Activated B cell treated with CpG ODN at 0.5 μM for 24 hours (primary cell): ENCODE measurements around the gene CBFA2T2. TPM values are rescaled to one million over a fixed set of nuclear protein-coding genes. Genes with fewer than 3 reads are reported as not detected.

Experiments
- ATAC-seq: fragments of 200-7000 bp; cut with Tn5 transposase; one replicate; pipeline ENCODE4 v1.10.0; 2021; ENCODE audit warnings: low read depth, mild to moderate bottlenecking, moderate library complexity
- CTCF ChIA-PET: fragments of 350-600 bp; sonication (Branson Sonifier 250); formaldehyde crosslinking; loops from one replicate; lab custom pipeline; 2021; ENCODE audit warnings: antibody characterized with exemption; lab: Charles Lee
- POLR2A ChIA-PET: fragments of 350-600 bp; sonication (Branson Sonifier 250); formaldehyde crosslinking; loops from one replicate; lab custom pipeline; 2021; ENCODE audit warnings: antibody characterized with exemption; lab: Charles Lee
- DNase-seq: peaks from one replicate; pipeline ENCODE4 v3.0.0; 2022
- H3K27ac Mint-ChIP-seq: one replicate; pipeline ENCODE4 v1.8.0; 2020; ENCODE audit warnings: mixed read lengths
- H3K27me3 Mint-ChIP-seq: one replicate; pipeline ENCODE4 v1.8.0; 2021; ENCODE audit warnings: mixed read lengths
- H3K36me3 Mint-ChIP-seq: one replicate; pipeline ENCODE4 v1.8.0; 2021; ENCODE audit warnings: low read depth, mixed read lengths
- H3K4me1 Mint-ChIP-seq: one replicate; pipeline ENCODE4 v1.8.0; 2021; ENCODE audit warnings: mixed read lengths
- H3K4me3 Mint-ChIP-seq: one replicate; pipeline ENCODE4 v1.8.0; 2020; ENCODE audit warnings: mild to moderate bottlenecking, mixed read lengths
- H3K9me3 Mint-ChIP-seq: one replicate; pipeline ENCODE4 v1.8.0; 2020; ENCODE audit warnings: mixed read lengths
- CTCF ChIP-seq: fragments of 200-600 bp; IDR thresholded peaks from one replicate; pipeline ENCODE4 v1.8.0; 2022; ENCODE audit warnings: antibody characterized with exemption, mild to moderate bottlenecking
- intact Hi-C: fragments of 100-400 bp; cut with micrococcal nuclease; formaldehyde crosslinking; loops from one replicate; pipeline ENCODE4 v1.15.1; 2024
- total RNA-seq: library from RNA; stranded (reverse); gene quantifications from 2 replicates; pipeline ENCODE4 v1.2.3, GENCODE V29; 2022

CBFA2T2 gene
- total RNA-seq, 1 donor from 2014 or later, result 15.8 TPM

- ChIA-PET CTCF (no interaction called here), POLR2A (interaction anchor here (0.7 to 0.9 kb wide), 2 partner anchors 32 to 262 kb away, joined by 3 to 4 read pairs; no protein-coding TSS in a partner anchor)
- intact Hi-C loops, result no loop called here
- Mint-ChIP-seq H3K9me3 (no peaks in the 10 kb centered on the region), H3K27ac (no peak overlapping the region), H3K4me1 (peaks cover 15% of the 10 kb centered on the region), H3K27me3 (no peaks in the 10 kb centered on the region), H3K36me3 (no peaks in the 10 kb centered on the region), H3K4me3 (no peak overlapping the region)
- ATAC-seq, result no peak
- no peak for TF ChIP-seq CTCF
- DNase-seq, result no peak
Observed at GRCh38 chr20:33470866-33471265, 19.0 kb upstream of the CBFA2T2 start.

DNA sequence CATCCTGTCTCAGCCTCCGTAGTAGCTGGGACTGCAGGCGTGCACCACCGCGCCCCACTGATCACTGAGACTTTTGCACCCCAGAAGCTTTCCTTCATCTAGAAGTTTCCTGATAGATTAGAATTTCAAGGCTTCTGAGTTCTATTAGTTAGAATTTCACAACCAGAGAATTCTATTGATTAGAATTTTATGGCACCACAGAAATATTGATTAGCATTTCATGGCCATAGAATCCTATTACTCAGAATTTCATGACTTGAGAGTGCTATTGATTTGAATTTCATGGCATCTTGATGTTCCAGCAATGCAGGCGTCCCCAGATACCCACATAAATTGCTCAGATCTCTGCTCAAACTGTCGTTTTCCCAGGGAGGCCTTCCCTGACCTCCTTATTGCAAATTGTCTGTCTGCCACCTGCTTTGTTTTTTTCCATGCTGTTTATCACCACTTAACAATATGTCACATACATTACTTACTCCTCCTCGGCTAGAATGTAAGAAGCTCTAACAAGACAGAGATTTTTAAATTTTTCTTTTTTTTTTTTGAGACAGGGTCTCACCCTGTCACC lies 16.9 kb upstream of the CBFA2T2 start:
- no peaks in the 10 kb centered on the region for H3K27me3 Mint-ChIP-seq
- H3K36me3 Mint-ChIP-seq, result no peaks in the 10 kb centered on the region
- ChIA-PET CTCF (interaction anchor here (1.4 kb wide), 1 partner anchor 195 kb away, joined by 3 read pairs; no protein-coding TSS in a partner anchor), POLR2A (no interaction called here)
- no peak overlapping the region for H3K27ac Mint-ChIP-seq
- DNase-seq (no peak), ATAC-seq (no peak)
- intact Hi-C loops, result no loop called here
- no peak overlapping the region for H3K4me3 Mint-ChIP-seq
- peaks cover 15% of the 10 kb centered on the region for H3K4me1 Mint-ChIP-seq
- TF ChIP-seq CTCF, result no peak
- H3K9me3 Mint-ChIP-seq, result no peaks in the 10 kb centered on the region

- POLR2A ChIA-PET, result interaction anchor here (0.6 kb wide), 1 partner anchor 10 kb away, joined by 9 read pairs; no protein-coding TSS in a partner anchor
- Mint-ChIP-seq H3K36me3 (no peaks in the 10 kb centered on the region), H3K9me3 (no peaks in the 10 kb centered on the region), H3K4me3 (no peak overlapping the region), H3K27ac (no peak overlapping the region), H3K4me1 (peaks cover 15% of the 10 kb centered on the region), H3K27me3 (no peaks in the 10 kb centered on the region)
- no peak for TF ChIP-seq CTCF
- no peak for ATAC-seq
- DNase-seq, result no peak
- intact Hi-C loops, result no loop called here
- CTCF ChIA-PET, result interaction anchor here (1.4 kb wide), 1 partner anchor 194 kb away, joined by 3 read pairs; no protein-coding TSS in a partner anchor
Observed at GRCh38 chr20:33474097-33474873, 15.6 kb upstream of the CBFA2T2 start.

DNA sequence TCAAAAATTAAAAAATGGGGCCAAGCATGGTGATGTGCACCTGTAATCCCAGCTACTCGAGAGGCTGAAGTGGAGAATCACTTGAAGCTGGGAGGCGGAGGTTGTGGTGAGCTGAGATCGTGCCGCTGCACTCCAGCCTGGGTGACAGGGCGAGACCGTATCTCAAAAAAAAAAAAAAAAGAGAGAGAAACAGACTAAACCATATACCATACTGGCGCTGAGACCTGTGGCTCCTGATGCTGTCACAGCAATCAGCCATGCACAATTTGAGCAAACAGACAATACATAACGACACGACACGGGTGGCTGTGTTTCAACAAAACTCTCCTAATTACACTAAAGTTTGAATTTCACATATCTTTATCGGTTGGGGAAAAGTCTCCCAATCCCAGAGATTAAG lies 14.9 kb upstream of the CBFA2T2 start:
- H3K27ac Mint-ChIP-seq, result no peak overlapping the region
- H3K9me3 Mint-ChIP-seq, result no peaks in the 10 kb centered on the region
- H3K4me1 Mint-ChIP-seq, result peaks cover 15% of the 10 kb centered on the region
- POLR2A ChIA-PET, result interaction anchor here (0.6 kb wide), 1 partner anchor 15 kb away, joined by 3 read pairs; the partner anchor contains the start of gene CBFA2T2
- ATAC-seq (no peak), DNase-seq (no peak)
- no peak overlapping the region for H3K4me3 Mint-ChIP-seq
- H3K27me3 Mint-ChIP-seq, result no peaks in the 10 kb centered on the region
- no peaks in the 10 kb centered on the region for H3K36me3 Mint-ChIP-seq
- no peak for TF ChIP-seq CTCF
- CTCF ChIA-PET, result no interaction called here
- intact Hi-C loops, result no loop called here
